Measurements from ENCODE around the gene LRWD1.

DNA sequence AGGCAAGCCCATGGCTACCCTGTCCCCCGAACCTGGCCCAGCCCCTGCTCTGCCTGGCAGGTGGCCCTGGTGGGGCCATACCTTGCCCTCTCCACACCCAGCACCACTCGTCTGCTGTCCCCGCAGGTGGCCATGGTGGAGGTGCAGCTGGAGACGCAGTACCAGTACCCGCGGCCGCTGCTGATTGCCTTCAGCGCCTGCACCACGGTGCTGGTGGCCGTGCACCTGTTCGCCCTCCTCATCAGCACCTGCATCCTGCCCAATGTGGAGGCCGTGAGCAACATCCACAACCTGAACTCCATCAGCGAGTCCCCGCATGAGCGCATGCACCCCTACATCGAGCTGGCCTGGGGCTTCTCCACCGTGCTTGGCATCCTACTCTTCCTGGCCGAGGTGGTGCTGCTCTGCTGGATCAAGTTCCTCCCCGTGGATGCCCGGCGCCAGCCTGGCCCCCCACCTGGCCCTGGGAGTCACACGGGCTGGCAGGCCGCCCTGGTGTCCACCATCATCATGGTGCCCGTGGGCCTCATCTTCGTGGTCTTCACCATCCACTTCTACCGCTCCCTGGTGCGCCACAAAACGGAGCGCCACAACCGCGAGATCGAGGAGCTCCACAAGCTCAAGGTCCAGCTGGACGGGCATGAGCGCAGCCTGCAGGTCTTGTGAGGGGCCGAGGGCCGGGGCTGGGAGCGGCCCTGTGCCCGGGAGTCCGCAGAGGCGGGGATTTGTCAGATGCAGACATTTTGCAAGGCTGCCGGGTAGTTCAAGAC, 18.2 kb upstream of the LRWD1 start:
- TF ChIP-seq, protein P1, sequence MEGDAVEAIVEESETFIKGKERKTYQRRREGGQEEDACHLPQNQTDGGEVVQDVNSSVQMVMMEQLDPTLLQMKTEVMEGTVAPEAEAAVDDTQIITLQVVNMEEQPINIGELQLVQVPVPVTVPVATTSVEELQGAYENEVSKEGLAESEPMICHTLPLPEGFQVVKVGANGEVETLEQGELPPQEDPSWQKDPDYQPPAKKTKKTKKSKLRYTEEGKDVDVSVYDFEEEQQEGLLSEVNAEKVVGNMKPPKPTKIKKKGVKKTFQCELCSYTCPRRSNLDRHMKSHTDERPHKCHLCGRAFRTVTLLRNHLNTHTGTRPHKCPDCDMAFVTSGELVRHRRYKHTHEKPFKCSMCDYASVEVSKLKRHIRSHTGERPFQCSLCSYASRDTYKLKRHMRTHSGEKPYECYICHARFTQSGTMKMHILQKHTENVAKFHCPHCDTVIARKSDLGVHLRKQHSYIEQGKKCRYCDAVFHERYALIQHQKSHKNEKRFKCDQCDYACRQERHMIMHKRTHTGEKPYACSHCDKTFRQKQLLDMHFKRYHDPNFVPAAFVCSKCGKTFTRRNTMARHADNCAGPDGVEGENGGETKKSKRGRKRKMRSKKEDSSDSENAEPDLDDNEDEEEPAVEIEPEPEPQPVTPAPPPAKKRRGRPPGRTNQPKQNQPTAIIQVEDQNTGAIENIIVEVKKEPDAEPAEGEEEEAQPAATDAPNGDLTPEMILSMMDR (IDR thresholded peaks at IDR 0.05): no peak
- TF ChIP-seq POLR2A (IDR thresholded peaks at IDR 0.05) (no peak), EP300 (IDR thresholded peaks at IDR 0.05) (no peak)
